ENCODE measurements around the gene PDSS2. TPM values are rescaled to one million over a fixed set of nuclear protein-coding genes. Genes with fewer than 3 reads are reported as not detected.

Gene PDSS2
- total RNA-seq, 1 experiment from 2014 or later, result 16.1 TPM

- TF ChIP-seq, protein P1, sequence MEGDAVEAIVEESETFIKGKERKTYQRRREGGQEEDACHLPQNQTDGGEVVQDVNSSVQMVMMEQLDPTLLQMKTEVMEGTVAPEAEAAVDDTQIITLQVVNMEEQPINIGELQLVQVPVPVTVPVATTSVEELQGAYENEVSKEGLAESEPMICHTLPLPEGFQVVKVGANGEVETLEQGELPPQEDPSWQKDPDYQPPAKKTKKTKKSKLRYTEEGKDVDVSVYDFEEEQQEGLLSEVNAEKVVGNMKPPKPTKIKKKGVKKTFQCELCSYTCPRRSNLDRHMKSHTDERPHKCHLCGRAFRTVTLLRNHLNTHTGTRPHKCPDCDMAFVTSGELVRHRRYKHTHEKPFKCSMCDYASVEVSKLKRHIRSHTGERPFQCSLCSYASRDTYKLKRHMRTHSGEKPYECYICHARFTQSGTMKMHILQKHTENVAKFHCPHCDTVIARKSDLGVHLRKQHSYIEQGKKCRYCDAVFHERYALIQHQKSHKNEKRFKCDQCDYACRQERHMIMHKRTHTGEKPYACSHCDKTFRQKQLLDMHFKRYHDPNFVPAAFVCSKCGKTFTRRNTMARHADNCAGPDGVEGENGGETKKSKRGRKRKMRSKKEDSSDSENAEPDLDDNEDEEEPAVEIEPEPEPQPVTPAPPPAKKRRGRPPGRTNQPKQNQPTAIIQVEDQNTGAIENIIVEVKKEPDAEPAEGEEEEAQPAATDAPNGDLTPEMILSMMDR (conservative IDR thresholded peaks at IDR 0.05; ENCODE audit: low read depth, low read length), result no peak
- no peak for TF ChIP-seq EZH2 (IDR thresholded peaks at IDR 0.05; ENCODE audit: borderline replicate concordance, low read depth, low read length, poor library complexity, severe bottlenecking)
- H3K27ac ChIP-seq (ENCODE audit: low read depth, low read length, poor library complexity, severe bottlenecking), result no peak overlapping the region
- POLR2A ChIA-PET (ENCODE audit: low non-redundant PET), result interaction anchor here (0.6 kb wide), 1 partner anchor 37 kb away, joined by 9 read pairs; no protein-coding TSS in a partner anchor
- H3K36me3 ChIP-seq (ENCODE audit: insufficient read depth, low read length, poor library complexity, severe bottlenecking), result no peaks in the 10 kb centered on the region
- no TSS peak for BruUV-seq (replicated peaks)
- H3K4me3 ChIP-seq (ENCODE audit: low read depth, low read length, poor library complexity, severe bottlenecking), result no peak overlapping the region
- no peak for DNase-seq (ENCODE audit: low spot score)
- no peaks in the 10 kb centered on the region for H3K4me1 ChIP-seq (ENCODE audit: insufficient read depth, low read length, poor library complexity, severe bottlenecking)
- intact Hi-C loops (cut with micrococcal nuclease; ENCODE audit: unreplicated experiment), result no loop called here
- no peaks in the 10 kb centered on the region for H3K9me3 ChIP-seq (ENCODE audit: low read depth, low read length, poor library complexity, severe bottlenecking)
- CTCF ChIA-PET, result no interaction called here
- H3K27me3 ChIP-seq (replicated peaks; ENCODE audit: insufficient read depth, low read depth, low read length, poor library complexity), result no peaks in the 10 kb centered on the region
Observed at GRCh38 chr6:107216197-107216933, 243.0 kb downstream of the PDSS2 start.

DNA sequence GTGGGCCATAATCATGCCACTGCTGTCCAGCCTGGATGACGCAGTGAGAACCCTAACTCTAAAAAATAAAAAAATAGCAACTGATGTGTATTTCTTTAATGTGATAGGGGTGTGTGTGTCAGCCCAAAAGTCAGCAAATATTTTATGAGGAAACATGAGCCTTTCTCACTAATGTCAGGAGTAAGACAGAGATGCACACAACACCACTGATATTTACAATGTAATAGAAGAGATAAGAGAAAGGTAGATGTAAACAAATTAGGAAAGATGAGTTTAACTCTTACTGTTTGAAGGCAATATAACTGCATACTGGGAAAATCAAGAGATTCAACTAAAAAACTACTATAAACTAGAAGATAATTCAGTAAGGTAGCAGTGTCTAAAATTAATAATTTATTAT, 244.0 kb downstream of the PDSS2 start:
- Histone ChIP-seq H3K4me3 (ENCODE audit: low read depth, low read length, poor library complexity, severe bottlenecking) (no peak overlapping the region), H3K27ac (ENCODE audit: low read depth, low read length, poor library complexity, severe bottlenecking) (no peak overlapping the region), H3K36me3 (ENCODE audit: insufficient read depth, low read length, poor library complexity, severe bottlenecking) (no peaks in the 10 kb centered on the region), H3K27me3 (replicated peaks; ENCODE audit: insufficient read depth, low read depth, low read length, poor library complexity) (no peaks in the 10 kb centered on the region), H3K4me1 (ENCODE audit: insufficient read depth, low read length, poor library complexity, severe bottlenecking) (no peaks in the 10 kb centered on the region), H3K9me3 (ENCODE audit: low read depth, low read length, poor library complexity, severe bottlenecking) (no peaks in the 10 kb centered on the region)
- ChIA-PET CTCF (no interaction called here), POLR2A (ENCODE audit: low non-redundant PET) (no interaction called here)
- intact Hi-C loops (cut with micrococcal nuclease; ENCODE audit: unreplicated experiment), result no loop called here
- DNase-seq (ENCODE audit: low spot score), result no peak
- no TSS peak for BruUV-seq (replicated peaks)
- TF ChIP-seq, protein P1 (conservative IDR thresholded peaks at IDR 0.05; ENCODE audit: low read depth, low read length), result no peak
- no peak for TF ChIP-seq EZH2 (IDR thresholded peaks at IDR 0.05; ENCODE audit: borderline replicate concordance, low read depth, low read length, poor library complexity, severe bottlenecking)

DNA sequence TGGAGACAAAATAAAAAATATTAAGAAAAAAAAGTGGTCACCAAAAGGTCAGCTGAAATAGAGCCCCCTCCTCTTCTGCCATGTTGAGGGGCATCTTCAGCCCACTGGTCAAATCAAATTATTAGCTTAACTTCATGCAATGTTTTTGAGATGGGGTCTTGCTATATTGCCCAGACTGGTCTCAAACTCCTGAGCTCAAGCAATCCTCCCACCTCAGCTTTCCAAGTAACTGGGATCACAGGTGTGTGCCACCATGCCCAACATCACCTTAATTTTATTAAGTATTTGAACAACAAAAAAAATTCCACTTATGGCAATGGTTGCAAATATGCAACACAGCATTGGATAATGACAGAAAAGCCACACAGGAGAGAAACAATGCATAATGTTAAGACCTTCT, 244.7 kb downstream of the PDSS2 start:
- no peak for TF ChIP-seq EZH2 (IDR thresholded peaks at IDR 0.05; ENCODE audit: borderline replicate concordance, low read depth, low read length, poor library complexity, severe bottlenecking)
- TF ChIP-seq, protein P1 (conservative IDR thresholded peaks at IDR 0.05; ENCODE audit: low read depth, low read length), result no peak
- CTCF ChIA-PET, result no interaction called here
- intact Hi-C loops (cut with micrococcal nuclease; ENCODE audit: unreplicated experiment), result no loop called here
- Histone ChIP-seq H3K27me3 (replicated peaks; ENCODE audit: insufficient read depth, low read depth, low read length, poor library complexity) (no peaks in the 10 kb centered on the region), H3K9me3 (ENCODE audit: low read depth, low read length, poor library complexity, severe bottlenecking) (no peaks in the 10 kb centered on the region), H3K4me3 (ENCODE audit: low read depth, low read length, poor library complexity, severe bottlenecking) (no peak overlapping the region), H3K4me1 (ENCODE audit: insufficient read depth, low read length, poor library complexity, severe bottlenecking) (no peaks in the 10 kb centered on the region), H3K36me3 (ENCODE audit: insufficient read depth, low read length, poor library complexity, severe bottlenecking) (no peaks in the 10 kb centered on the region), H3K27ac (ENCODE audit: low read depth, low read length, poor library complexity, severe bottlenecking) (no peak overlapping the region)
- DNase-seq (ENCODE audit: low spot score), result no peak
- POLR2A ChIA-PET (ENCODE audit: low non-redundant PET), result no interaction called here
- BruUV-seq (replicated peaks), result no TSS peak
